Endothelial cell of umbilical vein (primary cell): ENCODE data around the gene CCDC57.

ENCODE experiments used
- TF ChIP-seq, protein P1 (sequence below), 2 donors: IDR thresholded peaks; 1 replicate in 1 of 2; 2 replicates in 1 of 2; pipeline ENCODE4 v1.5.1; 2011; ENCODE audit warnings: low read length in 2 of 2, mild to moderate bottlenecking in 2 of 2, moderate library complexity in 2 of 2, control low read depth in 1 of 2, inconsistent platforms in 1 of 2, low read depth in 1 of 2; ENCODE audit not compliant: insufficient read depth in 1 of 2; ENCODE audit errors: extremely low read depth in 1 of 2
- TF ChIP-seq, protein P2 (sequence below): IDR thresholded peaks from 2 replicates; pipeline ENCODE4 v1.6.1; 2011; ENCODE audit not compliant: insufficient read depth, insufficient read length

GRCh38 chr17:82105417-82105881 is 107.2 kb downstream of the CCDC57 start:
- TF ChIP-seq, protein P1, sequence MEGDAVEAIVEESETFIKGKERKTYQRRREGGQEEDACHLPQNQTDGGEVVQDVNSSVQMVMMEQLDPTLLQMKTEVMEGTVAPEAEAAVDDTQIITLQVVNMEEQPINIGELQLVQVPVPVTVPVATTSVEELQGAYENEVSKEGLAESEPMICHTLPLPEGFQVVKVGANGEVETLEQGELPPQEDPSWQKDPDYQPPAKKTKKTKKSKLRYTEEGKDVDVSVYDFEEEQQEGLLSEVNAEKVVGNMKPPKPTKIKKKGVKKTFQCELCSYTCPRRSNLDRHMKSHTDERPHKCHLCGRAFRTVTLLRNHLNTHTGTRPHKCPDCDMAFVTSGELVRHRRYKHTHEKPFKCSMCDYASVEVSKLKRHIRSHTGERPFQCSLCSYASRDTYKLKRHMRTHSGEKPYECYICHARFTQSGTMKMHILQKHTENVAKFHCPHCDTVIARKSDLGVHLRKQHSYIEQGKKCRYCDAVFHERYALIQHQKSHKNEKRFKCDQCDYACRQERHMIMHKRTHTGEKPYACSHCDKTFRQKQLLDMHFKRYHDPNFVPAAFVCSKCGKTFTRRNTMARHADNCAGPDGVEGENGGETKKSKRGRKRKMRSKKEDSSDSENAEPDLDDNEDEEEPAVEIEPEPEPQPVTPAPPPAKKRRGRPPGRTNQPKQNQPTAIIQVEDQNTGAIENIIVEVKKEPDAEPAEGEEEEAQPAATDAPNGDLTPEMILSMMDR (IDR thresholded peaks at IDR 0.05; ENCODE audit: extremely low read depth in 1 of 2, insufficient read depth in 1 of 2, low read depth in 1 of 2, low read length in 2 of 2), result no peak
- TF ChIP-seq, protein P2, sequence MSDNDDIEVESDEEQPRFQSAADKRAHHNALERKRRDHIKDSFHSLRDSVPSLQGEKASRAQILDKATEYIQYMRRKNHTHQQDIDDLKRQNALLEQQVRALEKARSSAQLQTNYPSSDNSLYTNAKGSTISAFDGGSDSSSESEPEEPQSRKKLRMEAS, result no peak
